Measurements from ENCODE around the gene CTCFL. TPM values are rescaled to one million over a fixed set of nuclear protein-coding genes. Genes with fewer than 3 reads are reported as not detected.
A peak's percentile ranks its signal among the peaks of the same experiment; 100 is the strongest.

The CTCFL gene
- total and polyA plus RNA-seq, 2 of the 13 experiments (the other 11 are each of a cell fraction or from before 2014, with no cell fraction given), result 0.04 TPM; not detected in 1

DNA sequence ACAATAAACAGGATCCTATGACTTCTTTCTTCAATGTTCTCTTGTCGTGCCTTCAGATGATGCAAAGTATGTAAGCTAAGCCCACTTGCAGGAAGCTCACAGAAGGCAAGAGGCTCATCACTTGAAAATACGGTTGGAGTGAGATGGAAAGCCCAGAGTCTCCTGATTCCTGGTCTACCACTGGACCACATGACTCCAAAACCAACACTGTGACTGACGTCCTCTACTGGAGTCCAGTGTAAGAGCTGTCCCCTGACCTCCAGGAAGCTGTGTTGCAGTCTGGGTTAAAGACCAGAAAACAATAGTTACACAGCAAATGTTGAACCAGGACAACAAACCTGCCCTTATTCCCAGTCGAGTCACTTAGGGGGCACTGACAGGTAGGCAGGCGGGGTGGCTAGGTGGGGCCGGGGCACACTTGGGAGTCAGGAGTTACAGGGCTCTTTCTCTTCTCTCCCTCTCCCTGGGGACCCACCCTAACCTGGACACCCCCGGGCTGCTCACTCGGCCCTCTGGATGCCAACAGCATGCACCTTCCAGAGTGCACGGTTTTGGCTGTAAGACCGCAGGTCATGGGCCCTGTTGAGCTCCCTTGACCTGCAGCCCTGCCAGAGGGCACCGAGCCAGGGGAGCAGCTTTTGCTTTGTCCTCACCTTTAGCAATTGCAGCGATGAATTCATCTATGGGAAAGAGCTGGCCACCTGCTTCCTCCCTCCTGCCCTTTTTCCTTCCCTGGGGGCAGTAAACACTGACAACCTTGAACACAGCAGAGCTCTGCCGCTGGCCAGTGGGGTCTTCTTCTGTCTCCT is 43.4 kb upstream of the CTCFL start (continued):
- TF ChIP-seq AKNA (CRISPR knock-in tag; IDR thresholded peaks at IDR 0.05; ENCODE audit: borderline replicate concordance) (no peak), ZNF460 (CRISPR knock-in tag; IDR thresholded peaks at IDR 0.05; ENCODE audit: borderline replicate concordance) (peak; percentile 32; the same call in 1 of the 2 replicates), ZNF776 (CRISPR knock-in tag; IDR thresholded peaks at IDR 0.05) (no peak), ZNF160 (CRISPR knock-in tag; IDR thresholded peaks at IDR 0.05) (peak; percentile 48; the same call in 1 of the 2 replicates), FOXK1 (CRISPR knock-in tag; IDR thresholded peaks at IDR 0.05; ENCODE audit: borderline replicate concordance, low read depth) (0 out of 2 replicates have a peak, but pooled peaks have one; percentile 32), PHF5A (CRISPR knock-in tag; IDR thresholded peaks at IDR 0.05; ENCODE audit: low read depth, unreplicated experiment) (peak; percentile 16), SAFB2 (CRISPR knock-in tag; IDR thresholded peaks at IDR 0.05; ENCODE audit: borderline replicate concordance, low read depth) (no peak), NRL (CRISPR knock-in tag; IDR thresholded peaks at IDR 0.05; ENCODE audit: borderline replicate concordance) (no peak), XBP1 (CRISPR knock-in tag; IDR thresholded peaks at IDR 0.05) (no peak), ZNF275 (CRISPR knock-in tag; IDR thresholded peaks at IDR 0.05; ENCODE audit: borderline replicate concordance) (no peak), MYC (CRISPR knock-in tag; IDR thresholded peaks at IDR 0.05; ENCODE audit: borderline replicate concordance) (peak; percentile 29; the same call in 1 of the 2 replicates), SUZ12 (IDR thresholded peaks at IDR 0.05; ENCODE audit: low read depth, low read length) (no peak), ZMYM3 (CRISPR knock-in tag; IDR thresholded peaks at IDR 0.05) (peak; percentile 52), KLF12 (CRISPR knock-in tag; IDR thresholded peaks at IDR 0.05; ENCODE audit: borderline replicate concordance) (peak; percentile 83; the same call in 1 of the 2 replicates), RNF2 (conservative IDR thresholded peaks at IDR 0.05; ENCODE audit: low read depth) (no peak), RCOR2 (CRISPR knock-in tag; IDR thresholded peaks at IDR 0.05) (no peak)
- TF ChIP-seq, protein P1, sequence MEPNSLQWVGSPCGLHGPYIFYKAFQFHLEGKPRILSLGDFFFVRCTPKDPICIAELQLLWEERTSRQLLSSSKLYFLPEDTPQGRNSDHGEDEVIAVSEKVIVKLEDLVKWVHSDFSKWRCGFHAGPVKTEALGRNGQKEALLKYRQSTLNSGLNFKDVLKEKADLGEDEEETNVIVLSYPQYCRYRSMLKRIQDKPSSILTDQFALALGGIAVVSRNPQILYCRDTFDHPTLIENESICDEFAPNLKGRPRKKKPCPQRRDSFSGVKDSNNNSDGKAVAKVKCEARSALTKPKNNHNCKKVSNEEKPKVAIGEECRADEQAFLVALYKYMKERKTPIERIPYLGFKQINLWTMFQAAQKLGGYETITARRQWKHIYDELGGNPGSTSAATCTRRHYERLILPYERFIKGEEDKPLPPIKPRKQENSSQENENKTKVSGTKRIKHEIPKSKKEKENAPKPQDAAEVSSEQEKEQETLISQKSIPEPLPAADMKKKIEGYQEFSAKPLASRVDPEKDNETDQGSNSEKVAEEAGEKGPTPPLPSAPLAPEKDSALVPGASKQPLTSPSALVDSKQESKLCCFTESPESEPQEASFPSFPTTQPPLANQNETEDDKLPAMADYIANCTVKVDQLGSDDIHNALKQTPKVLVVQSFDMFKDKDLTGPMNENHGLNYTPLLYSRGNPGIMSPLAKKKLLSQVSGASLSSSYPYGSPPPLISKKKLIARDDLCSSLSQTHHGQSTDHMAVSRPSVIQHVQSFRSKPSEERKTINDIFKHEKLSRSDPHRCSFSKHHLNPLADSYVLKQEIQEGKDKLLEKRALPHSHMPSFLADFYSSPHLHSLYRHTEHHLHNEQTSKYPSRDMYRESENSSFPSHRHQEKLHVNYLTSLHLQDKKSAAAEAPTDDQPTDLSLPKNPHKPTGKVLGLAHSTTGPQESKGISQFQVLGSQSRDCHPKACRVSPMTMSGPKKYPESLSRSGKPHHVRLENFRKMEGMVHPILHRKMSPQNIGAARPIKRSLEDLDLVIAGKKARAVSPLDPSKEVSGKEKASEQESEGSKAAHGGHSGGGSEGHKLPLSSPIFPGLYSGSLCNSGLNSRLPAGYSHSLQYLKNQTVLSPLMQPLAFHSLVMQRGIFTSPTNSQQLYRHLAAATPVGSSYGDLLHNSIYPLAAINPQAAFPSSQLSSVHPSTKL (CRISPR knock-in tag; IDR thresholded peaks at IDR 0.05), result peak; percentile 59; the same call in 1 of the 2 replicates
- TF ChIP-seq, protein P2, sequence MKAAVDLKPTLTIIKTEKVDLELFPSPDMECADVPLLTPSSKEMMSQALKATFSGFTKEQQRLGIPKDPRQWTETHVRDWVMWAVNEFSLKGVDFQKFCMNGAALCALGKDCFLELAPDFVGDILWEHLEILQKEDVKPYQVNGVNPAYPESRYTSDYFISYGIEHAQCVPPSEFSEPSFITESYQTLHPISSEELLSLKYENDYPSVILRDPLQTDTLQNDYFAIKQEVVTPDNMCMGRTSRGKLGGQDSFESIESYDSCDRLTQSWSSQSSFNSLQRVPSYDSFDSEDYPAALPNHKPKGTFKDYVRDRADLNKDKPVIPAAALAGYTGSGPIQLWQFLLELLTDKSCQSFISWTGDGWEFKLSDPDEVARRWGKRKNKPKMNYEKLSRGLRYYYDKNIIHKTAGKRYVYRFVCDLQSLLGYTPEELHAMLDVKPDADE (CRISPR knock-in tag; IDR thresholded peaks at IDR 0.05), result no peak
